Esophagus (tissue), 2 donors: ENCODE results near the gene PAF1. TPM values are rescaled to one million over a fixed set of nuclear protein-coding genes. Genes with fewer than 3 reads are reported as not detected.

Experiments used
- H3K27ac ChIP-seq, 2 donors: one replicate each; pipeline ENCODE4 v1.5.1; 2013; ENCODE audit warnings: low read depth in 2 of 2, mild to moderate bottlenecking in 2 of 2, inconsistent platforms in 1 of 2, low read length in 1 of 2, moderate library complexity in 1 of 2
- H3K27me3 ChIP-seq, 2 donors: one replicate each; pipeline ENCODE4 v1.6.1; 2013; ENCODE audit warnings: low read length in 2 of 2, control low read depth in 1 of 2, mild to moderate bottlenecking in 1 of 2; ENCODE audit not compliant: insufficient read depth in 2 of 2, control insufficient read depth in 1 of 2
- H3K36me3 ChIP-seq, 2 donors: one replicate each; pipeline ENCODE4 v1.6.1; 2013; ENCODE audit warnings: low read length in 1 of 2; ENCODE audit not compliant: control insufficient read depth in 2 of 2, insufficient read depth in 2 of 2
- H3K4me1 ChIP-seq, 2 donors: one replicate each; pipeline ENCODE4 v1.6.1; 2013; ENCODE audit warnings: low read length in 1 of 2; ENCODE audit not compliant: control insufficient read depth in 2 of 2, insufficient read depth in 2 of 2
- H3K4me3 ChIP-seq, 2 donors: one replicate each; pipeline ENCODE4 v1.5.1; 2013; ENCODE audit warnings: low read length in 2 of 2, mild to moderate bottlenecking in 2 of 2, low read depth in 1 of 2, moderate library complexity in 1 of 2
- H3K9me3 ChIP-seq, 2 donors: one replicate each; pipeline ENCODE4 v1.6.1; 2013; ENCODE audit warnings: mild to moderate bottlenecking in 2 of 2, low read depth in 1 of 2, low read length in 1 of 2, moderate library complexity in 1 of 2; ENCODE audit not compliant: control insufficient read depth in 2 of 2, insufficient read depth in 1 of 2
- WGBS, 2 donors: extraction: QIAGEN DNeasy Blood & Tissue Kit; methylation state at CpG; one replicate each; pipeline ENCODE4 v1.1.7; 2013; 5-methylcytosine and 5-hydroxymethylcytosine counted together
- polyA plus RNA-seq, 2 donors: library from polyadenylated mRNA; stranded (reverse); fragments of 200-250 nt; gene quantifications; one replicate each; pipeline ENCODE4 v1.2.3, GENCODE V29; 2013
- donor health status: healthy with polysubstance abuse.
- donor health status: Bipolar disorder and iron deficiency.

PAF1 gene
- polyA plus RNA-seq, 2 donors, result 41.8 to 43.0 TPM

DNA sequence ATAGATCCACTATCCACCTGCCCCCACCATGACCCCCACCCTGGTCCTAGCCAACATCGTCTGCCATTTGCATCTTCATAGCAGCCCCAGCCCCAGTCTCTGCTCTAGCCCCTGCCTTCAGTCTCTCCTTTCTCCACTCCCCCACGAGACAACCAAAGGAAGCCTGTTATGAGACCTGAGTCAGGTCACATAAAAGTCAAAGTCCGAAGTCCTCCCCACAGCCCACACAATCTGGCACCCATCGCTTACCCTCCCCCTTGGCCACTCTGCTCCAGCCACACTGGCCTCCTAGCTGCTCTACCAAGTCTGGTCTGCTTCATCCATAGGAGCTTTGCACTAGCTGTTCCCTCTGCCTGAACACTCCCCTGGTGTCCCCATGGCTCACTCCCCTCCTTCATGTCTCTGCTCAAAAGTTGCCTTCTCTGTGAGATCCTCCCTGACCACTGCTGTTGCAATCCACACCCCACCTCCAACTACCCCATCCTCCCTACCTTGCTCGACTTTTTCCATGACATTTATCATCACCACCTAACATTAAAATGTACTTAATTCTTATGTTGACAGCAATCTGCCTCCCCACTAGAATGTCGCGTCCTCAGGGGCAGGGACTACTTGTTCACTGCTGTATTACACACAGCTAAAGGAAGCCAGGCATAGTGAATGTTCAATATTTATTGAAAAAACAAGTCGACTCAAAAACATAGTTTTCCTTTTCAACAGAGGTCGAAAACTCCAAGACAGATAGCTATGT lies 20.4 kb upstream of the PAF1 start:
- Histone ChIP-seq H3K36me3 (peaks cover 7 to 11% of the 10 kb centered on the region in 2 donors), H3K27ac (peak overlapping the region; percentile 100), H3K4me1 (peaks cover 5 to 7% of the 10 kb centered on the region in 2 donors), H3K4me3 (peak overlapping the region in 1 of 2 donors; percentile 94), H3K9me3 (no peaks in the 10 kb centered on the region), H3K27me3 (no peaks in the 10 kb centered on the region)
- WGBS, 2 donors, result 9 to 15% methylated on average over 9 of the region's 9 CpGs

DNA sequence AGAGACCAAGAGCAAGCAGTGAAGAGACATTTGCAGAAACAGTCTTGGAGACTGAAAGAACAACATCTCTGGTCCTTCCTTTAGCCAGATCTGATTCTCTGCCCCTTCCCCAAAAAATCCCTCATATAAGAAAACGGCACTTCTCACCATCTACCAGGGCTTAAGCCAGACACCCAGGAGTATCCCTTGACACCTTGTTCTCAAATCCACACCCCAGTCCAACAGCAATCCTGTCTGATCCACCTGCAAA lies 19.9 kb upstream of the PAF1 start:
- H3K9me3 ChIP-seq, result no peaks in the 10 kb centered on the region
- no peaks in the 10 kb centered on the region for H3K27me3 ChIP-seq
- 35 to 40% methylated on average over 1 of the region's 1 CpG for WGBS, 2 donors
- peaks cover 7 to 11% of the 10 kb centered on the region in 2 donors for H3K36me3 ChIP-seq
- H3K27ac ChIP-seq, result peak overlapping the region; percentile 100
- peaks cover 5 to 7% of the 10 kb centered on the region in 2 donors for H3K4me1 ChIP-seq
- peak overlapping the region; percentile 40 to 94 for H3K4me3 ChIP-seq

DNA sequence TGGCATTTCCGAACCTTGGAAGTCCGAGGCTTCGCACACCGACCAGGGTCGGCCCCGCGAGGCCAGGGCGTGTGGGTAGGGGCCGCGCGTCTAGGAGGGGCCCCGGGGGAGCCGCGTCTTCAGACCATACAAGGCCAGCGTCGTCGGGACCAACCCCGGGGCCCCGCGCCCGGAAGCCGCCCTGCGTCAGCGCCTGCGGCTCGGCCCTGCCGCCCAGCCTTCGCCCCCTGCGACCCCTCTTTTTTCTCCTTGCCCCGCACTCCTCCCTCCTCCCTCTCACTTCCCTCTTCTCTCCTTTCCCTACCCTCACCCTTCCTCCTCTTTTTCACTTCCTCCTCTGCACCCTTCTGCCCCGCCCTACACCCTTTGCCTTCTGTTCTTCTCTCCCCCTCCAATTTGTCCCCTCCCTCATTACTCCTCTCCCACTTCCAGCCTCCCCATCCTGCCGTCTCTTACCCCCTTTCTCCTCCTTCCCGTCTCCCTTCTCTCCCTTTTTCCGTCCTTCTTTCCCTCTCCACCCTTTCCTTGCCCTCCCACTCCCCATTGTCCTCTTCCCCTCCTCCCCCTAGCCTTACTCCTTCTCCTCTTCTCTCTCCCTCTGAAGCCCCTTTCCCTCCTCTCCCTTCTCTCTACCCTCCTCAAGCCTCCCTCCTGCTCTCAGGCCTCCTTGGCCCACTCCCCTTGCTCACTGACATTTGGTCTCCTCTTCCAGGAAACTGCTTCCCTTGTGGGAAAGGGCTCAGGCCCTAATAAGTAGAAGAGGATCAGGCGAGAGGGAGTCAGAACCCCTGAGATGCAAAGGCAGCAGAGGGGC lies 19.3 kb upstream of the PAF1 start:
- H3K9me3 ChIP-seq, result no peaks in the 10 kb centered on the region
- H3K27ac ChIP-seq, result peak overlapping the region; percentile 100
- 2 to 3% methylated on average over 31 to 35 of the region's 35 CpGs for WGBS, 2 donors
- peaks cover 4 to 7% of the 10 kb centered on the region in 2 donors for H3K4me1 ChIP-seq
- H3K36me3 ChIP-seq, result peaks cover 7 to 11% of the 10 kb centered on the region in 2 donors
- peak overlapping the region; percentile 40 to 94 for H3K4me3 ChIP-seq
- no peaks in the 10 kb centered on the region for H3K27me3 ChIP-seq

DNA sequence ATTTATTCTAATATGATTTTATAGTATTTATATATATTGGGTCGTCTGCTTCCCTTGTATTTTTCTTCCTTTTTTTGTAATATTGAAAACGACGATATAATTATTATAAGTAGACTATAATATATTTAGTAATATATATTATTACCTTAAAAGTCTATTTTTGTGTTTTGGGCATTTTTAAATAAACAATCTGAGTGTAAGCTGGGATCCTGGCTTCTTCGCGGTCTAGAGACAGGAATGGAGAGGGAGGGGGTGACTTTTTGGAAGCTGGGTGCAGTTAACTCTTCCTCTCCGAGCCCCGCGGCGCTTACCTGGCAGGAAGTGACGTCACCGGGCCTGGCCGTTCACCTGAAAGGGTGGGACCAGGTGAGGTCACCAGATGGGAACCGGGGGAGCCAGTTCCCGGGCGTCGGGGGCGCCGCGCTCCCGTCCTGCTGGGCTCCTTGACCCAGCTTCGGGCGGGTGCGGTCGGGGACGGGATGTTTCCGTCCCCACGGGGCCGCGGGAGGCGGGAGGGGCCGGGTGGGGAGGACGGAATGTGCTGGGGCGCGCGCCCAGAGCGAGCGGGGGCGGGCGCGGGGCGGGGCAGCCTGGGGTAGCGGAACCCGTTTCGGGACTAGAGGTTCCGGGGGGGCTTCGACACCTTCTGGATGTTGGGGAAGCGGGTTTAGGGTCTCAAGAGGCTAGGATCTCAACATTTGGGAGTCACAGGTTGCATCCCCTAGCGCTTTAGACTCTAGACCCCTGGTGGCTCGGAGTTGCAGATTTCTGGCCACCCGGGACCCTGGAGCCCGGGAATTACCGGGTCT lies 18.5 kb upstream of the PAF1 start:
- Histone ChIP-seq H3K4me3 (peak overlapping the region; percentile 43 to 94), H3K4me1 (peaks cover 0 to 7% of the 10 kb centered on the region in 2 donors), H3K9me3 (no peaks in the 10 kb centered on the region), H3K27me3 (no peaks in the 10 kb centered on the region), H3K27ac (peak overlapping the region; percentile 100), H3K36me3 (peaks cover 7 to 11% of the 10 kb centered on the region in 2 donors)
- WGBS, 2 donors, result 0 to 1% methylated on average over 51 to 52 of the region's 52 CpGs

DNA sequence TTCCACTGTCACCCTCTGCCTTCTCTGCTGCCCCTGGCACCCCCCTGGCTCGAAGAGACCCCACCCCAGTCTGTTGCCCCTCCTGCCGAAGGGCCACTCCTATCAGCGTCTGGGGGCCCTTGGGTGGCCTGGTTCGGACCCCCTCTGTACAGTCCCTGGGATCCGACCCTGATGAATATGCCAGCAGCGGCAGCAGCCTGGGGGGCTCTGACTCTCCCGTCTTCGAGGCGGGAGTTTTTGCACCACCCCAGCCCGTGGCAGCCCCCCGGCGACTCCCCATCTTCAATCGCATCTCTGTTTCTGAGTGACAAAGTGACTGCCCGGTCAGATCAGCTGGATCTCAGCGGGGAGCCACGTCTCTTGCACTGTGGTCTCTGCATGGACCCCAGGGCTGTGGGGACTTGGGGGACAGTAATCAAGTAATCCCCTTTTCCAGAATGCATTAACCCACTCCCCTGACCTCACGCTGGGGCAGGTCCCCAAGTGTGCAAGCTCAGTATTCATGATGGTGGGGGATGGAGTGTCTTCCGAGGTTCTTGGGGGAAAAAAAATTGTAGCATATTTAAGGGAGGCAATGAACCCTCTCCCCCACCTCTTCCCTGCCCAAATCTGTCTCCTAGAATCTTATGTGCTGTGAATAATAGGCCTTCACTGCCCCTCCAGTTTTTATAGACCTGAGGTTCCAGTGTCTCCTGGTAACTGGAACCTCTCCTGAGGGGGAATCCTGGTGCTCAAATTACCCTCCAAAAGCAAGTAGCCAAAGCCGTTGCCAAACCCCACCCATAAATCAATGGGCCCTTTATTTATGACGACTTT lies 17.7 kb upstream of the PAF1 start:
- peak overlapping the region; percentile 99 to 100 for H3K27ac ChIP-seq
- 9 to 24% methylated on average over 20 of the region's 20 CpGs for WGBS, 2 donors
- no peaks in the 10 kb centered on the region for H3K9me3 ChIP-seq
- H3K27me3 ChIP-seq, result no peaks in the 10 kb centered on the region
- peaks cover 7 to 11% of the 10 kb centered on the region in 2 donors for H3K36me3 ChIP-seq
- peak overlapping the region; percentile 94 for H3K4me3 ChIP-seq
- H3K4me1 ChIP-seq, result peaks cover 0 to 7% of the 10 kb centered on the region in 2 donors

DNA sequence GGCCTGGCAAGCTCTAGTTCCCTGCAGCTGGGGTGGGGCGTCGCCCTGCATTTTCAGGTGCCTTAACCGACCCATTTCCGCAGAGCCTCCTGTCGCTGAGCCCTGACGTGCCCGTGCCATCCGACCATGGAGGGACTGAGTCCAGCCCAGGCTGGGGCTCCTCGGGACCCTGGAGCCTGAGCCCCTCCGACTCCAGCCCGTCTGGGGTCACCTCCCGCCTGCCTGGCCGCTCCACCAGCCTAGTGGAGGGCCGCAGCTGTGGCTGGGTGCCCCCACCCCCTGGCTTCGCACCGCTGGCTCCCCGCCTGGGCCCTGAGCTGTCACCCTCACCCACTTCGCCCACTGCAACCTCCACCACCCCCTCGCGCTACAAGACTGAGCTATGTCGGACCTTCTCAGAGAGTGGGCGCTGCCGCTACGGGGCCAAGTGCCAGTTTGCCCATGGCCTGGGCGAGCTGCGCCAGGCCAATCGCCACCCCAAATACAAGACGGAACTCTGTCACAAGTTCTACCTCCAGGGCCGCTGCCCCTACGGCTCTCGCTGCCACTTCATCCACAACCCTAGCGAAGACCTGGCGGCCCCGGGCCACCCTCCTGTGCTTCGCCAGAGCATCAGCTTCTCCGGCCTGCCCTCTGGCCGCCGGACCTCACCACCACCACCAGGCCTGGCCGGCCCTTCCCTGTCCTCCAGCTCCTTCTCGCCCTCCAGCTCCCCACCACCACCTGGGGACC lies 16.9 kb upstream of the PAF1 start:
- WGBS, 2 donors, result 3 to 6% methylated on average over 40 of the region's 40 CpGs
- Histone ChIP-seq H3K27ac (peak overlapping the region; percentile 99 to 100), H3K4me1 (peaks cover 0 to 7% of the 10 kb centered on the region in 2 donors), H3K9me3 (no peaks in the 10 kb centered on the region), H3K27me3 (no peaks in the 10 kb centered on the region), H3K36me3 (peaks cover 7 to 11% of the 10 kb centered on the region in 2 donors), H3K4me3 (peak overlapping the region; percentile 94)

DNA sequence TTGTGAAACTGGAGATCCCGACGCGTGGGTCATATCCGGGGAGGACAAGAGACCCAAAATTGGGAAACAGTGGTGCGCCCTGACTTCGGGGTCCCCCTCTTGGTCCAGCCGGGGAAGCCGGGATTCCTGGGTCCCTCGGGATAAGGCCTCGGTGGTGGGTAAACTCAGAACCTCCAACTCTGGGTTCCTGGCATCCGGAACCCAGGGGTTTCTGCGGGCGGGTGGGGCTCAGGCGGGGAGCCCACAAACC lies 16.4 kb upstream of the PAF1 start:
- 0% methylated on average over 14 of the region's 14 CpGs for WGBS, 2 donors
- peak overlapping the region; percentile 99 to 100 for H3K27ac ChIP-seq
- H3K4me1 ChIP-seq, result peaks cover 0 to 9% of the 10 kb centered on the region in 2 donors
- H3K36me3 ChIP-seq, result peaks cover 7 to 11% of the 10 kb centered on the region in 2 donors
- H3K9me3 ChIP-seq, result no peaks in the 10 kb centered on the region
- H3K27me3 ChIP-seq, result no peaks in the 10 kb centered on the region
- H3K4me3 ChIP-seq, result peak overlapping the region; percentile 94

DNA sequence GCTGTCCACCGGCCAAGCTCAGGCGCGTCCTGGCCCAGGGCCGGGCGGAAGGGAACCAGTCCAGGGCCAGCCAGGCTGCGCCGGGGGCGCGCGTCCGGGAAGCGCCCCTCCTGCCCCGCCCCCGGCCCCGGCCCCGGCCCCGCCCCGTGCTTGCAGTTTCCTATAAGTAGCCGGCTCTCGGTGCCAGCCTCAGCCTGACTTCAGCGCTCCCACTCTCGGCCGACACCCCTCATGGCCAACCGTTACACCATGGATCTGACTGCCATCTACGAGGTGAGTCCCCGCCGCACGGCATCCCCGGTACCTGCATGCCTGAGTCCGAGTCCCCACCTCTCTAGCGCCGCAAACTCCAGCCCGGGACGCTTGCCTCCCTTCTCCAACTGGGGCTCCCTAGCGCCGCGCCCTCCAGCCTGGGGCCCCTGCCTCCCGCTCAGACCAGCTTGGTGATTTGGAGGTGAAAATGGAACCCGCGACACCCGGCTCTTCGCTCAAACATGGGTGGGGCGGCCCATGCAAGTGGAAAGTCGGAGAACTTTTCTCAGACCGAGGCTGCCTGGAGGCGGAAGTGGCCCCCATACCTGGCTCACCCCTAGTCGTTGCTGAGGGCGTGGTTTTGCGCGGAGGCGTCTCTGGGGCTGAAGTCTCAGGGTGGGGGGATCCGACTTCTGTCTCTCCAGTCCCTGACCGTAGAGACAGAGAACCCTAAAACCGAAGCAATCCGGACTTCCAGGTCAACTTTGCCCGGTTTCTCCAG lies 15.9 kb upstream of the PAF1 start, which contains the start of gene ZFP36:
ZFP36 (plus strand) TSS at position 192 of the 754 bp plus-strand sequence; CDS start at position 250, 58 bp downstream.
- WGBS, 2 donors, result 0 to 1% methylated on average over 52 to 56 of the region's 56 CpGs
- Histone ChIP-seq H3K4me1 (peaks cover 0 to 14% of the 10 kb centered on the region in 2 donors), H3K27me3 (no peaks in the 10 kb centered on the region), H3K4me3 (peak within 1 kb of the TSS; percentile 94), H3K27ac (peak within 1 kb of the TSS; percentile 99 to 100), H3K9me3 (no peaks in the 10 kb centered on the region), H3K36me3 (peaks cover 7 to 11% of the 10 kb centered on the region in 2 donors)
